HEK293T (cell line): ENCODE data around the gene RAMP3.

ENCODE experiments used
- CTCF ChIA-PET: fragments of 350-600 bp; formaldehyde crosslinking; extraction: SDS; loops from one replicate; lab custom pipeline; 2021; ENCODE audit warnings: antibody characterized with exemption, inconsistent platforms; lab: Yijun Ruan, JAX
- POLR2A ChIA-PET: fragments of 350-600 bp; formaldehyde crosslinking; extraction: SDS; loops from one replicate; lab custom pipeline; 2020; ENCODE audit warnings: antibody characterized with exemption, inconsistent platforms; lab: Yijun Ruan, JAX
- DNase-seq: peaks from one replicate; pipeline ENCODE4 v3.0.0; 2012; ENCODE audit warnings: mixed read lengths; ENCODE audit errors: extremely low spot score
- ARNT ChIP-seq: fragments of 450-650 bp; IDR thresholded peaks from 2 replicates; pipeline ENCODE4 v1.6.1; 2017; ENCODE audit warnings: mild to moderate bottlenecking
- BHLHE40 ChIP-seq: fragments of 450-650 bp; IDR thresholded peaks from 2 replicates; pipeline ENCODE4 v1.6.1; 2016; ENCODE audit warnings: mild to moderate bottlenecking, moderate library complexity, borderline replicate concordance
- CTBP1 ChIP-seq: fragments of 450-650 bp; IDR thresholded peaks from 2 replicates; pipeline ENCODE4 v1.6.1; 2016; ENCODE audit warnings: borderline replicate concordance
- ELF4 ChIP-seq: fragments of 450-650 bp; IDR thresholded peaks from 2 replicates; pipeline ENCODE4 v1.6.1; 2017; ENCODE audit warnings: antibody characterized with exemption
- FOXA1 ChIP-seq: fragments of 450-650 bp; IDR thresholded peaks from 2 replicates; pipeline ENCODE4 v1.6.1; 2016; ENCODE audit warnings: mild to moderate bottlenecking
- FOXK2 ChIP-seq: fragments of 450-650 bp; IDR thresholded peaks from 2 replicates; pipeline ENCODE4 v1.6.1; 2016; ENCODE audit warnings: mild to moderate bottlenecking
- FOXM1 ChIP-seq: fragments of 450-650 bp; IDR thresholded peaks from 2 replicates; pipeline ENCODE4 v1.6.1; 2017; ENCODE audit warnings: mild to moderate bottlenecking, borderline replicate concordance
- HDGF ChIP-seq: fragments of 450-650 bp; IDR thresholded peaks from 2 replicates; pipeline ENCODE4 v1.6.1; 2017; ENCODE audit warnings: antibody characterized with exemption, borderline replicate concordance
- L3MBTL2 ChIP-seq: fragments of 450-650 bp; conservative IDR thresholded peaks from 2 replicates; pipeline ENCODE4 v1.6.1; 2016; ENCODE audit warnings: mild to moderate bottlenecking
- LEF1 ChIP-seq: fragments of 450-650 bp; IDR thresholded peaks from 2 replicates; pipeline ENCODE4 v1.6.1; 2017; ENCODE audit warnings: mild to moderate bottlenecking, borderline replicate concordance
- NFRKB ChIP-seq: fragments of 450-650 bp; IDR thresholded peaks from 2 replicates; pipeline ENCODE4 v1.6.1; 2016; ENCODE audit warnings: mild to moderate bottlenecking, moderate library complexity
- PKNOX1 ChIP-seq: fragments of 450-650 bp; IDR thresholded peaks from 2 replicates; pipeline ENCODE4 v1.6.1; 2016
- SP1 ChIP-seq: fragments of 450-650 bp; IDR thresholded peaks from 2 replicates; pipeline ENCODE4 v1.6.1; 2017
- SUZ12 ChIP-seq: fragments of 450-650 bp; IDR thresholded peaks from 2 replicates; pipeline ENCODE4 v1.6.1; 2016; ENCODE audit warnings: mild to moderate bottlenecking
- TARDBP ChIP-seq: fragments of 450-650 bp; IDR thresholded peaks from 2 replicates; pipeline ENCODE4 v1.6.1; 2016
- ZNF384 ChIP-seq: fragments of 450-650 bp; IDR thresholded peaks from 2 replicates; pipeline ENCODE4 v1.6.1; 2016

Gene RAMP3

GRCh38 chr7:45223078-45223477, 65.5 kb downstream of the RAMP3 start:
- CTCF ChIA-PET, result no interaction called here
- POLR2A ChIA-PET, result no interaction called here
- DNase-seq, result no peak
- TF ChIP-seq ARNT (no peak), LEF1 (no peak), FOXM1 (no peak), FOXA1 (no peak), TARDBP (no peak), ZNF384 (no peak), NFRKB (no peak), BHLHE40 (no peak), PKNOX1 (no peak), L3MBTL2 (no peak), CTBP1 (no peak), HDGF (no peak), SUZ12 (no peak), FOXK2 (no peak), SP1 (no peak), ELF4 (no peak)

DNA sequence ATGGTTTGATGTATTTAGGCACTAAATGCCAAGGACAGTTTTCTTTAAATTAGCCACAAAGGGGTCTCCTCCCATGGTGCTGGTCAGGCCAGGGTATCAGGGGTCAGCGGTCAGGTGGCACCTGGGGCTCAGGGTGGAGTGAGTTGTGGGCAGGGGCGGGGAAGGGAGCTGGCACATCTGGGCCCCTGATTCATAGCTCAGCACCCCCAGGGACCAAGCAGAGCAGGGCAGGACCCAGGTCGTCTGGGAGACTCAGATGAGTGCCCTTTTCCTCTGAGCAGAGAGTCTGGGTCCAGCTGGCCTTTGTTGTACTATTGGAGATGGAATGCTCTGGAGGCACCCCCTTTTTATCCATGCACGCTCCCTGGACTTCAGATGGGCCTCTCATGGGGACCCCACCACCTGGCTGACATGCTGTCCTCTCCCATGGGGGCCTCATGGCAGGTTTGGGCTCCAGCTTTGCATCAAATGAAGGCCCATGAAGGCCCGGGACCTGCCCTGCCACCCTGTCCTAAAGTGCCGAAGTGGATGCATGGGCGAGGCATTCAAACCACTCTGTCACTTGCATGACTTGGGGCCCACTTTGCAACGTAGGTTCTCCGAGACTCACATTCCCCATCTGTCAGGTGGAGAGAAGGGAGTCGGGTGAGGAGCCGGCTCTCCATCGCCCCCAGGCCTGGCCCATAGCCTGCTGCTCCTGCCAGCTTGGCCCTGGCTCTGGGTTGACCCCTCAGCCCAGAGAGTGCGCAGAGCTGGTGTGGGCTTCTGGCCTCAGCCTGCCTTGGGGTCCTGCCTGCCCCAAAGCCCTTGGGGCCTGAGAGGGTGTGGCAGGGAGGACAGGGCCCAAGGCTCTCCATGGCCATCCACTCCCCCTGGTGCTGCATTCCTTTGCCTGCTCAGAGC, 66.4 kb downstream of the RAMP3 start:
- POLR2A ChIA-PET, result no interaction called here
- CTCF ChIA-PET, result interaction anchor here (0.6 kb wide), 1 partner anchor 383 kb away, joined by 4 read pairs; no protein-coding TSS in a partner anchor
- TF ChIP-seq FOXK2 (no peak), LEF1 (no peak), HDGF (no peak), ZNF384 (no peak), SP1 (no peak), SUZ12 (no peak), ELF4 (no peak), BHLHE40 (no peak), NFRKB (no peak), ARNT (no peak)
- DNase-seq, result no peak

- TF ChIP-seq HDGF, result no peak
- TF ChIP-seq ELF4, result no peak
- no peak for TF ChIP-seq FOXM1
- TF ChIP-seq CTBP1, result no peak
- no peak for TF ChIP-seq FOXK2
- TF ChIP-seq ZNF384, result no peak
- no peak for TF ChIP-seq NFRKB
- TF ChIP-seq PKNOX1, result no peak
- no peak for TF ChIP-seq ARNT
- no peak for TF ChIP-seq LEF1
- no peak for TF ChIP-seq SUZ12
- TF ChIP-seq TARDBP, result no peak
- no peak for TF ChIP-seq FOXA1
- CTCF ChIA-PET, result no interaction called here
- POLR2A ChIA-PET, result no interaction called here
- DNase-seq, result no peak
These were observed 67.2 kb downstream of the RAMP3 start for GRCh38 chr7:45224832-45225231.

DNA sequence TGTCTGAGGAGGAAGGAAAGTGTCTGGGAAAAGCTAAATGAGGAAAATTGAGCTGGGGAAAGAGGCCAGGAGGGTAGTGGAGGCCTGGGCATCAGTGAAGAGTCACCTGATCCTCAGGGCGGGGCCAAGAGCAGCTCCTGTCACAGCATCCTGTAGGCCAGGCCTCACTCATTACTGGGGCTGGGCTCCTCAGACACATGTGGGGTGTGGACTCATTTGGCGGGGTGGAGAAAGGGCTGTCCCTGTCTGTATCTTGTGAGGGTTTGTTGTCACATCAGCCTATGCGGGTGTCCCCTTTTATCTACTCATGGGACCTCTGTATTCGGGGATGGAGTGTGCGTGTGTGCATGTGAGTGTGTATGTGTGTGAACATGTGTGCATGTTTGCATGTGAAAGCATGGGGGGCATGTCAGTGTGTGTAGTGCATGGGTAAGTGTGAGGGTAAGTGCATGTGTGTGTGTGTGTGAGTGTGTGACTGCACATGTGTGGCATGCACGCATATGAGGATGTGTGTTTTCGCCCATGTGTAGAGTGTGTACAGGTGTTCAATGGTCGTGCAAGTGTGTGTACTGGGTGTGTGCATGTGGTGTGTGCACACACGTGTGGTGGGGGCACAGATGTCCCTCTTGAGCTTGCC, 67.8 kb downstream of the RAMP3 start:
- POLR2A ChIA-PET, result no interaction called here

DNA sequence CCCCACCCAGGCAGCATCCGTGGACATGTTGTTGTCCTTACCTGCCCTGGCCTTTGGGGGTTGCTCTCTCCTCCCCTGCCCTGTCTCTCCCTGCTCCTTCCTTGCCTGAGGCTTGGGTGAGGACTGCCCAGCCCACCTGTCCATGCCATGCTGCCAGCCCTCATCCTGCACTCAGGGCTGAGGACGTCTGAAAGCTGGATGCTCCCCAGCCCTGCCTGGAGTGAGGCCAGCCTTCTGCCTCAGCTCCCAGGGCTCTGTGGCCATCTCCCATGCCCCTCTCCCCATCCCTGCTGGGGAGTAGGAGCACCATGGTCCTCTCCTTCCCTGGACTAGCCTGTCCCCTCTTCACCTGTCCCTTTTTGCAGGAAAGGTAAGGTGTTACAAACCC, 68.4 kb downstream of the RAMP3 start:
- TF ChIP-seq HDGF (no peak), FOXA1 (no peak), TARDBP (no peak), ZNF384 (no peak), LEF1 (no peak), L3MBTL2 (no peak), FOXM1 (no peak), ARNT (no peak), SP1 (no peak), CTBP1 (no peak), FOXK2 (no peak), ELF4 (no peak), SUZ12 (no peak), BHLHE40 (no peak), NFRKB (no peak), PKNOX1 (no peak)
- CTCF ChIA-PET, result no interaction called here
- no peak for DNase-seq
- POLR2A ChIA-PET, result no interaction called here

More for the DNA sequence above, 67.8 kb downstream of the RAMP3 start:
- no peak for DNase-seq
- CTCF ChIA-PET, result no interaction called here
- TF ChIP-seq L3MBTL2, result no peak
- TF ChIP-seq PKNOX1, result no peak
- no peak for TF ChIP-seq SP1
- TF ChIP-seq ZNF384, result no peak
- TF ChIP-seq BHLHE40, result no peak
- no peak for TF ChIP-seq NFRKB
- no peak for TF ChIP-seq FOXM1
- TF ChIP-seq FOXA1, result no peak
- no peak for TF ChIP-seq FOXK2
- no peak for TF ChIP-seq SUZ12
- no peak for TF ChIP-seq LEF1
- no peak for TF ChIP-seq CTBP1
- no peak for TF ChIP-seq ARNT
- TF ChIP-seq TARDBP, result no peak
- TF ChIP-seq HDGF, result no peak
- TF ChIP-seq ELF4, result no peak
